GM12864 (cell line): Measurements from ENCODE around the gene ANXA4.
"Not testable (repeated sequence)": the region's sequence is repeated elsewhere in the genome, so short reads cannot be mapped to it uniquely, and the experiment has no call there.

Experiments used
- DNase-seq: peaks from one replicate; pipeline ENCODE4 v3.0.0-alpha.2; 2011; ENCODE audit warnings: low read depth
- H3K4me3 ChIP-seq: 2 replicates; pipeline ENCODE4 v1.5.1; 2011; ENCODE audit warnings: mild to moderate bottlenecking, low read depth, low read length, control low read depth
- TF ChIP-seq, protein P1 (sequence below): IDR thresholded peaks from 2 replicates; pipeline ENCODE4 v1.5.1; 2011; ENCODE audit warnings: low read depth, mild to moderate bottlenecking, moderate library complexity, low read length, control low read depth, inconsistent platforms; ENCODE audit errors: missing control alignments

ANXA4 gene

DNA sequence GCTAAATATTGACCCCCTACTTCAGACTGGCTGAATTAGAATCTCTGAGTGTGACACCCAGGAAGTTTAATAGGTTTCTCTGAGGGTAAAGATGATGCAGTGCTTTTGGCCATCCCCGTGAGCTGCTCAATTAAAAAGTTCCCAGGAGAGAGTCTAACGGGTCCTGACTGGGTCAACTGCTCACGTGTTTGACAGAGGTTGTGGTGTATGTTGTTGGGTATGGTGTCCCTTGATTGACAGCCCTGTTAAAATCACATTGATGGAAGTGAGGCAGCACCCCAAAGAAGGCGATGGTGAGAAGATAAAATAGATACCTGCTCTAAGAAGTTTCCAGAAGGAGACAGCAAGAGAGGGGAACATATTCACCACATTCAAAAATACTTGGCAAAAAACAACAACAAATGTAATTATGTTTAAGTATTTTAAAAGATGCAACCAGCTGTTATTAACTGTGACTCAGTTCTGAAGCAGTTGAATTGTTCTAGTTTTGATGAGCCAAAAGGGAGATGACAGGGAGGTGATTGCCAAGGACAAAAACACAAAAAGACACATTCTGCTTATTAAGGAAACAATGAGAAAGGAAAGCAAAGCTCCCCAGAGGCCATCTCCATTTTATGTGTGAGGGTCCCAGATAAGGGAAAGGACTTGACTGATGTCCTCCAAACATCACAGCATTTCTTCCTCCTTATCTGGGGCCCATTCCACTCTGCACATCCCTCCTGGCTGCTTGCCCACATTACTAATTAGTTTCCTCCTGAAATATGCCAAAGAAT is 76.0 kb downstream of the ANXA4 start:
- TF ChIP-seq, protein P1, sequence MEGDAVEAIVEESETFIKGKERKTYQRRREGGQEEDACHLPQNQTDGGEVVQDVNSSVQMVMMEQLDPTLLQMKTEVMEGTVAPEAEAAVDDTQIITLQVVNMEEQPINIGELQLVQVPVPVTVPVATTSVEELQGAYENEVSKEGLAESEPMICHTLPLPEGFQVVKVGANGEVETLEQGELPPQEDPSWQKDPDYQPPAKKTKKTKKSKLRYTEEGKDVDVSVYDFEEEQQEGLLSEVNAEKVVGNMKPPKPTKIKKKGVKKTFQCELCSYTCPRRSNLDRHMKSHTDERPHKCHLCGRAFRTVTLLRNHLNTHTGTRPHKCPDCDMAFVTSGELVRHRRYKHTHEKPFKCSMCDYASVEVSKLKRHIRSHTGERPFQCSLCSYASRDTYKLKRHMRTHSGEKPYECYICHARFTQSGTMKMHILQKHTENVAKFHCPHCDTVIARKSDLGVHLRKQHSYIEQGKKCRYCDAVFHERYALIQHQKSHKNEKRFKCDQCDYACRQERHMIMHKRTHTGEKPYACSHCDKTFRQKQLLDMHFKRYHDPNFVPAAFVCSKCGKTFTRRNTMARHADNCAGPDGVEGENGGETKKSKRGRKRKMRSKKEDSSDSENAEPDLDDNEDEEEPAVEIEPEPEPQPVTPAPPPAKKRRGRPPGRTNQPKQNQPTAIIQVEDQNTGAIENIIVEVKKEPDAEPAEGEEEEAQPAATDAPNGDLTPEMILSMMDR: no peak
- DNase-seq: no peak
- H3K4me3 ChIP-seq: no peak overlapping the region

DNA sequence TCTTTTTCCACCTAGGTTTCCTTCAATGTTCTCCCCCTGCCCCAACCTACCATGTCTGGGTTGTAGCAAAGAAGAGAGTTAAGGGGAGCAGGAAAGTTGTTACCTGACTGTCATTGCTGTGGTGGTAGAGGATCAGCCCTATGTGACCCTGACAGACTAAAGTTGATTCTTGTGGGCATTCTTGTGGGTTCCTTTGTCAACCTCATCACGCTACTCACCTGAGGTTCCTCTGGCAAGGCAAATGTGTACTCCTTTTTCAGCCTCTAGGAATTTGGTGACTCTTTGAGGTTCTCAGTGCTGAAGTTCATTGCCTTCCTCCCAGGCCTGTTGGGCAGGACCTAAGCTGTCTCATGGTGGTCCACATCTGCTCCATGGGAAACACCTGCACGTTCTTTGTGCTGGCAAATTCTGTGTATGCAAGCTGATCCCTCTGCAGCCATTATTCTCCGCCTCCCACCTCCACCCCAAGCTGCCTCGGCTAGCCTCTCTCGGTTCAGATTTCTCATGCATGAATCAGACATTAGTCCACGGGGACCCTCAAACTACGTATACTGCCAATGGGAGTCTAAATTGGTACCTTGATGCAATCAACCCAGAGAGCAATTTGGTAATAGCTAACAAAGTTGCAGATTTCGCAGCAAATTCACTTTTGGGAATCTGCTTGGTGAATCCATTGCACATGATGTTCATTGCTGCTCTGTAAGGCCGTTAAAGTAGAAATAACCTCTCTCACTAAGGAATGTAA is 86.0 kb downstream of the ANXA4 start:
- TF ChIP-seq, protein P1: no peak
- no peak for DNase-seq

DNA sequence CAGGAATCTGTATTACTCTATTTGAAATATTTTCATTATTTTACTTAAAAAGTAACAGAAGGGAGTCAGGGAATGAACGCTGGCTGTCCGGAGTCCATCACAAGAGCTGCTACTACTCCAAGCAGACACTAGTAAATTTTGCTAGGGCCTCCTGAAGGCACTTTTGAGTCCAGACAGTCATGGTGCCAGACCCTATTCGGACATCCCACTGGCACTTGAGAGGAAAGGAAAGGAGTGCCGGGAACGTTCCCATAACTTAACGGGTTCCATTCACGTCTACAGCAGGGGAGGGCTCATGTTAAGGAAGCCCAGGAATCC is 87.0 kb downstream of the ANXA4 start:
- DNase-seq: no peak
- peak overlapping the region; percentile 68 for H3K4me3 ChIP-seq
- TF ChIP-seq, protein P1: no peak

More for the DNA sequence above, 86.0 kb downstream of the ANXA4 start:
- no peak overlapping the region for H3K4me3 ChIP-seq

DNA sequence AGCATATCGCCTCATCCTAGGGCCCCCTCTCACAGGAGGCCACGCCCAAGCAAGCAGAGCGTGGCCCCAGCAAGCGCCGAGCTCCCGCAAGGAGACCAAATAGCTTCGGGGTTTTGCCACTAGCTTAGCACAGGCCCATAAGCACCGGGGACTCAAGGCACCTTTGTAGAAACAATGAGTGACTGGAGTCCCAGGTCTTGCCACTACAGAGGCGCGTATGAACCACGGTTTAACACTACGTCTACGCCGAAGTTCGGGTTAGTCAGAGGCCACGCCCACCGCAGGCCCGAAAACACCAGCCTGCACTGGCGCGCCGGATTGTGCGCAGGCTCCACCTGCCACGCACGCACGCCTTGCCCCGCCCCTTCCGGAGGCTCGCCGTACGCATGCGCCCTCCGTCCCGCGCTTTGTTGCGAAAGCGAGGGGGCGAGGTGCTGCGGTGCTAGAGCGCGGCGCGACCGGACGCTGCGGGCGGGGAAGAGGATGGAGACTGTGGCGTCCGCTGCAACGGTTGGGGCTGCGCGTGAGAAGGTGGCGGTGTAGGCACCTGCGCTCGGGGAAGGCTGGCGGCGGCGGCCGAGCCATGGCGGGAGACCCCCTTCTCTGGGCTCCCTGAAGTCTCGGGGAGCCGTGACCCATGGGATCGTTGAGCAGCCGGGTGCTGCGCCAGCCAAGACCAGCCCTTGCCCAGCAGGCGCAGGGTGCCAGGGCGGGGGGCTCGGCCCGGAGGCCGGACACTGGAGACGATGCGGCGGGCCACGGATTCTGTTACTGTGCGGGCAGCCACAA is 87.5 kb downstream of the ANXA4 start, which contains the start of gene GMCL1:
TSS of gene GMCL1 (plus strand) at position 405 of the 789 bp plus-strand sequence. CDS start at position 638, 233 bp downstream.
- peak within 1 kb of the TSS; percentile 68 for H3K4me3 ChIP-seq
- TF ChIP-seq, protein P1: no peak

DNA sequence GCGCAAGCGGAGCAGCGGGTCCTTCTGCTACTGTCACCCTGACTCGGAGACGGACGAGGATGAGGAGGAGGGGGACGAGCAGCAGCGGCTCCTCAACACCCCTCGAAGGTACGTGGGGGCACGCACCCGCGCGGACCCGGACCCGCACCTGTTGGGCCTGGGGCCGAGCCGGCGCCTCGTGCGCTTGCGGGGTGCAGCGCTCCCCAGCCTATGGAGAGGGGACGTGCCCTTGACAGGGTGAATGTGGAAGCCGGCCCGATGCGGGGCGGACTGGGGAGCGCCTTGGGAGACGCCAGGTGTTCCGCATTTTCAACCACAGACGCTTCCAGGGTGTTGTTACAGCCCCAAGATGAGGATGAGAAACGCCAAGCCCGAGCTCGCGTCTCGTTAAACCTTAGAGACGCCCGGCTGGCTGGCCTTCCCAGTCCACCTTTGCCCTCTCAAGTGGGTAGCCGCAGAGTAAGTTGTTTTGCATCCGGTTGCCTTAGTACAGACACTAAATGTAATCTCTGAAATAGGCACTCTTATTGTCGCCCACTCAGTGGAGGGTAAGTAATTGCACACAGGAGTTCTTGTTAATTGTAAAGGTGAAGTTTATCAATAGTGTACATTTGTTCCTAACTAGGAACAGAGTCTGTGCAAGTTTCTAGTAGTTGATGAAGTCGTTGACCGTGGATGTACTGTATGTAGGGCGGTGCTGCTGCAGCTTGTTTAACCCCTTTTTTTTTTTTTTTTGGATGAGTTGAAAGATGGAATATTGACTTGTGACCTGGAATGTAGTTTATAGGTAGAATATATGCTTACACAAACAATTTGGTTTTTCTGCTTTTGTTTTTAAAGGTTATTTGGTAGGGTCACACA is 88.3 kb downstream of the ANXA4 start:
- peak overlapping the region; percentile 68 for H3K4me3 ChIP-seq
- DNase-seq: no peak
- TF ChIP-seq, protein P1: no peak

More for the DNA sequence above, 87.5 kb downstream of the ANXA4 start, which contains the start of gene GMCL1:
- peak; percentile 86 for DNase-seq

DNA sequence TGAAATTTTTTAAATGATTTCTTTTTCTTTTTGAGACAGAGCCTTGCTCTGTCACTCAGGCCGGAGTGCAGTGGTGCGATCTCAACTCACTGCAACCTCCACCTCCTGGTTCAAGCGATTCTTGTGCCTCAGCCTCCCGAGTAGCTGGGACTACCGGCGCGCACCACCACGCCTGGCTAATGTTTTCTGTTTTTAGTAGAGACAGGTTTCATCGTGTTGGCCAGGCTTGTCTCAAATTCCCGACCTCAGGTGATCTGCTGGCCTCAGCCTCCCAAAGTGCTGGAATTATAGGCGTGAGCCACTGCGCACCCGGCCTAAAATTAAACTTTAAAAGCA is 88.9 kb downstream of the ANXA4 start:
- H3K4me3 ChIP-seq: peak overlapping the region; percentile 68
- DNase-seq: not testable (repeated sequence)
